NCI-H128 (cell line): Measurements from ENCODE around the gene GNPTG.
"Not testable (repeated sequence)": the region's sequence is repeated elsewhere in the genome, so short reads cannot be mapped to it uniquely, and the experiment has no call there.

Experiments used
- DNase-seq: peaks from one replicate; lab custom pipeline; 2025; ENCODE audit not compliant: unreplicated experiment; lab: John Stamatoyannopoulos, UW

The GNPTG gene

GRCh38 chr16:1318268-1318545, 33.5 kb upstream of the GNPTG start:
- DNase-seq = no peak

DNA sequence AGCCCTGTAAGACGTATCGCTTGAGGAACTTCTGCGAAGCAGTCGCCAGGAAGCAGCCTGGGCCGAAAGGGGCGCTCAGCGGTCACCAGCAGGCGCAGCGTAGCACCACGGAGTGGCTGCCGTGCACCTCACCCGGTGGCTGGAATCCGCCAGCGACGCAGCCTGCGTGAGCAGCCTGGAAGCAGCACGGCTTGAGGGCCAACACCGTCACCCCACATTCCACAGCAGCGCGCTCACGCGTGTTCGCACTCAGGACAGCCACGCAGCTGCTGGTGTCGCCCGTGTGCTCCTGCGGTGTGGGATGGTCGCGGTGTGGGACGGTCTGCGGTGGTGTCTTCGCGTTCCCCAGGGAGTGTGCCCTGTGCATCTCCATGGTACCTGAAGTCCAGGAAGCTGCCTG, 32.7 kb upstream of the GNPTG start:
- no peak for DNase-seq

- DNase-seq = no peak
These were observed 31.6 kb upstream of the GNPTG start for GRCh38 chr16:1320097-1320496.

DNA sequence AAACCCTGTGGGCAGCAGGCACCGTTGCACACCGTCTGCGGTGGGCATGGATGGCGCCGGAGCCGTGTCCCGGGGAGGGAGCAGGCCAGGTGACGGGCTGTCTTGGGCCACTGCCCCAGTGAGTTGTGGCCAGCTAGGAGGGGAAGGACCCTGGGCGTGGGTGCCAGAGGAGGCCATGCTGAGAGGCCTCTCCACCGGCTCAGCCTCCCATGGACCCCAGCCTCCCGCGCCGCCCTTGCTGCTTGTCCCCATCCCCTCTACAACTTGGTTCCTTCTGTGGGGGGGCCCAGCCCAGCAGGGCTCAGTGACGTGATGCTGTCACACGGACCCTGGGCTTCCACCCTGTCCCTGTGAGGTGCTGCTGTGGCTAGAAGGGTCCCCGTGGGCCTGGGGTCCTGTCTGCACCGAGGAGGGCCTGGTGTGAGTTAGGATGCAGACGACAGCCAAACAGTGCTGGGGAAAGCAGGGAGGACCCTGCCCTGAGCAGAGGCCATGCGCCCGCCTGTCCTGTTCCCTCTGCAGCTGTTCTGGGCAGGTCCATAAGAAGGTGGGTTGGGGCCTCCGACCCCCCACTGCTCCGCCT, 31.0 kb upstream of the GNPTG start:
- no peak for DNase-seq

GRCh38 chr16:1322407-1322806, 29.3 kb upstream of the GNPTG start:
- DNase-seq = no peak

GRCh38 chr16:1323296-1324239, 28.2 kb upstream of the GNPTG start:
- no peak for DNase-seq

GRCh38 chr16:1324286-1324826, 27.4 kb upstream of the GNPTG start:
- DNase-seq = no peak

DNA sequence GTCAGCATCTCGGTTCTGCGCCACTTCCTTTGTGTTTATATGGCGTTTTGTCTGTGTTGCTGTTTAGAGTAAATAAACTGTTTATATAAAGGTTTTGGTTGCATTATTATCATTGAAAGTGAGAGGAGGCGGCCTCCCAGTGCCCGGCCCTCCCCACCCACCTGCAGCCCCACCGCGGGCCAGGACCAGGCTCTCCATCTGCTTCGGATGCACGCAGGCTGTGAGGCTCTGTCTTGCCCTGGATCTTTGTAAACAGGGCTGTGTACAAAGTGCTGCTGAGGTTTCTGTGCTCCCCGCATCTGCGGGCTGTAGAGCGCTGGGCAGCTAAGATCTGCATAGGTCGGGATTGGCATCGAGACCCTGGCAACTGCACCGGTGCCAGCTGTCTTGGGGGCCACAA, 26.5 kb upstream of the GNPTG start:
- DNase-seq = no peak

GRCh38 chr16:1325673-1326371, 25.9 kb upstream of the GNPTG start:
- no peak for DNase-seq

GRCh38 chr16:1326391-1326790, 25.3 kb upstream of the GNPTG start:
- no peak for DNase-seq

GRCh38 chr16:1326946-1327618, 24.6 kb upstream of the GNPTG start:
- DNase-seq = no peak

GRCh38 chr16:1327619-1327947, 24.1 kb upstream of the GNPTG start:
- no peak for DNase-seq

DNA sequence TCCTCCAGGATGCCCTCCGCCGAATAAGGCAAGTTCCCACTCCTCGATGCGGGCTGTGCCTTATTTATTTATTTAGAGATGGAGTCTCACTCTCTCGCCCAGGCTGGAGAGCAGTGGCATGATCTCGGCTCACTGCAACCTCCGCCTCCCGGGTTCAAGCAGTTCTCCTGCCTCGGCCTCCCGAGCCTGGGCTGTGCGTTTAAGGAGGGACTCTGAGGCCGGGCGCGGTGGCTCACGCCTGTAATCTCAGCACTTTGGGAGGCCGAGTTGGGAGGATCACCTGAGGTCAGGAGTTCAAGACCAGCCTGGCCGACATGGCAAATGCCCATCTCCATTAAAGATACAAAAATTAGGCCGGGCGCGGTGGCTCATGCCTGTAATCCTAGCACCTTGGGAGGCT, 23.6 kb upstream of the GNPTG start:
- DNase-seq = not testable (repeated sequence)

DNA sequence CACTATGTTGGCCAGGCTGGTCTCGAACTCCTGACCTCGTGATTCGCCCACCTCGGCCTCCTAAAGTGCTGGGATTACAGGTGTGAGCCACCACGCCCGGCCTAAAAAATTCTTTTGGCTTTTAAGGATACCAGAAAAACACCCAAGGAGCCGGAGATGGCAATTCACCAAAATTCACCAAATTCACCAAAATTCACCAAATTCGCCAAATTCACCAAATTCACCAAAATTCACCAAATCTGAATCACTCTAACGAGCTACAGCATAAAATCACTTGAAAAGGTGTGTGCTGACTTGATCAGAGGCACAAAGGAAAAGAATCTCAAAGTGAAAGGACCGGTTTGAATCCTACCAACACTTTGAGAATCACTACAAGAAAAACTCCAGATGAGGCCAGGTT, 22.8 kb upstream of the GNPTG start:
- DNase-seq = not testable (repeated sequence)

DNA sequence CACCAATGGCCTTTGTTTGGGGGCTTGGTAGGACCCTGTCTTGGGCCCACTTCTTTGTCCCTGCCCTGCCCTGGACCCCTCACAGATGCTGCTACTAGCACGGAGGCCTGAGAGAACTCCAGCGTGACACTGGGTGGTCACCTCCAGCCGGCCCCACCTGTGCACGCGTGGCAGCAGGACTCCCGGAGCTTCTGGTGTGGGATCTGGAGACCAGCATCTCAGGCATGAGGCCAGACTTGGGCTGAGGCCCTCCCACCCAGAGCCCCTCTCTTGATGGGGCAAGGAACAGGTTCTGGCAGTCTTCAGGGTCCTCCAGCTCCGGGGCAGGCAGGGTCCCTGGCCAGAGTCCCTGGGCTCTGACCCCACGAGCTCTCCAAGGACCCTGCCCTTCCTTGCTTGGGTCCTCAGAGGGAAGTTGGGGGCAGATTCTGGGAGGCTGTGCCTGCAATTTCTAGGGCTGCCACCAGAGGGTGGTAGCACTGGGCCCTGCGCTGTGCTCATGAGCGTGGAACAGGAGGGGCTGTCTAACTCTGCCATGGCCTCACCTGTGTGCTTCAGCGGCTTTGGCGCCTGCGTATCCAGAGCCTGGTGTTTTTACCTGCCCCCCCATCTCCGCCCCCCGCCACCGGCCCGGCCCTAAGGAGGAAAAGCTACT, 21.3 kb upstream of the GNPTG start:
- no peak for DNase-seq

- DNase-seq = no peak
These were observed 20.6 kb upstream of the GNPTG start for GRCh38 chr16:1330931-1331711.

GRCh38 chr16:1331712-1332617, 19.8 kb upstream of the GNPTG start:
- DNase-seq = no peak

DNA sequence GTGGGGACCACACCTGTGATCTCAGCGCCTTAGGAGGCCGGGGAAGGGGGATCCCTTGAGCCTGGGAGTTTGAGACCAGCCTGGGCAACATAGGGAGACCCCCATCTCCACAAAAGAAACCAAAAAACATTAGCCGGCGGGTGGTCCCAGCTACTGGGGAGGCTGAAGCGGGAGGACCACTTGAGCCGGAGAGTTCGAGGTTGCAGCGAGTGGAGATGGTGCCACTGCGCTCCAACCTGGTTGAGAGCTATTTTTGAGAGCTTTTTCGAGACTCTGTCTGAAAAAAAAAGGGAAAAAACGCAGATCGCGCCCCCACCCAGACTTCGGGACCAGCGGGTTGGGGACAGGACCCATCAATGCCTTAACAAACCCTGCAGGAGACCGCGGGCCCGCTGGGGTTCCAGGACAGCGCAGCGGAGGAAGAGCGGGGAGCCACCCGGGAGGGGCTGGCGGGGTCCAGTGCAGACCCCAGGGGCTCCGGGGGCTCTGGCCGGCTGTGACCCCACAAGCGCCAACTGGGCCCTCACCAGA, 19.0 kb upstream of the GNPTG start:
- no peak for DNase-seq
